ENCODE results near the gene MMP10.

MMP10 gene

GRCh38 chr11:102793677-102794290, 13.4 kb upstream of the MMP10 start:
- Mint-ChIP-seq H3K27me3 (peaks cover 7% of the 10 kb centered on the region), H3K9me3 (no peaks in the 10 kb centered on the region), H3K27ac (peak overlapping the region; percentile 89 to 90), H3K4me1 (peaks cover 8% of the 10 kb centered on the region), H3K4me3 (no peak overlapping the region)
- no peak for ATAC-seq
- no peak for DNase-seq

GRCh38 chr11:102792604-102793003, 12.2 kb upstream of the MMP10 start:
- DNase-seq (no peak), ATAC-seq (no peak)
- H3K27me3 Mint-ChIP-seq, result peaks cover 7% of the 10 kb centered on the region
- no peak overlapping the region for H3K4me3 Mint-ChIP-seq
- no peaks in the 10 kb centered on the region for H3K9me3 Mint-ChIP-seq
- H3K27ac Mint-ChIP-seq, result no peak overlapping the region
- H3K4me1 Mint-ChIP-seq, result peaks cover 8% of the 10 kb centered on the region

GRCh38 chr11:102791271-102792036, 11.0 kb upstream of the MMP10 start:
- Mint-ChIP-seq H3K27me3 (peaks cover 7% of the 10 kb centered on the region), H3K9me3 (no peaks in the 10 kb centered on the region), H3K4me1 (peaks cover 8% of the 10 kb centered on the region), H3K4me3 (no peak overlapping the region), H3K27ac (no peak overlapping the region)
- DNase-seq, result no peak
- ATAC-seq, result no peak

GRCh38 chr11:102788334-102788995, 8.0 kb upstream of the MMP10 start:
- no peak overlapping the region for H3K27ac Mint-ChIP-seq
- no peak overlapping the region for H3K4me3 Mint-ChIP-seq
- no peak for ATAC-seq
- H3K9me3 Mint-ChIP-seq, result no peaks in the 10 kb centered on the region
- H3K27me3 Mint-ChIP-seq, result peaks cover 7% of the 10 kb centered on the region
- no peaks in the 10 kb centered on the region for H3K4me1 Mint-ChIP-seq
- no peak for DNase-seq

GRCh38 chr11:102784380-102784779, 4.0 kb upstream of the MMP10 start:
- no peak for ATAC-seq

GRCh38 chr11:102783720-102784119, 3.3 kb upstream of the MMP10 start:
- DNase-seq (no peak), ATAC-seq (no peak)
- Mint-ChIP-seq H3K4me3 (no peak overlapping the region), H3K27ac (no peak overlapping the region), H3K4me1 (no peaks in the 10 kb centered on the region), H3K27me3 (peaks cover 15% of the 10 kb centered on the region), H3K9me3 (no peaks in the 10 kb centered on the region)

More at GRCh38 chr11:102784380-102784779, 4.0 kb upstream of the MMP10 start:
- DNase-seq, result no peak
- H3K9me3 Mint-ChIP-seq, result no peaks in the 10 kb centered on the region
- no peak overlapping the region for H3K27ac Mint-ChIP-seq
- no peaks in the 10 kb centered on the region for H3K4me1 Mint-ChIP-seq
- peaks cover 19% of the 10 kb centered on the region for H3K27me3 Mint-ChIP-seq
- no peak overlapping the region for H3K4me3 Mint-ChIP-seq

- H3K9me3 Mint-ChIP-seq, result no peaks in the 10 kb centered on the region
- DNase-seq (no peak), ATAC-seq (no peak)
- H3K27ac Mint-ChIP-seq, result no peak overlapping the region
- H3K4me1 Mint-ChIP-seq, result no peaks in the 10 kb centered on the region
- H3K4me3 Mint-ChIP-seq, result no peak overlapping the region
- peaks cover 15% of the 10 kb centered on the region for H3K27me3 Mint-ChIP-seq
Measured at GRCh38 chr11:102783016-102783415, 2.6 kb upstream of the MMP10 start.

GRCh38 chr11:102781676-102782075, 1.2 kb upstream of the MMP10 start:
- Mint-ChIP-seq H3K4me3 (no peak overlapping the region), H3K9me3 (no peaks in the 10 kb centered on the region), H3K4me1 (no peaks in the 10 kb centered on the region), H3K27ac (no peak overlapping the region), H3K27me3 (peaks cover 15% of the 10 kb centered on the region)
- ATAC-seq (no peak), DNase-seq (no peak)

- peaks cover 17% of the 10 kb centered on the region for H3K27me3 Mint-ChIP-seq
- H3K9me3 Mint-ChIP-seq, result no peaks in the 10 kb centered on the region
- no peak overlapping the region for H3K4me3 Mint-ChIP-seq
- no peak overlapping the region for H3K27ac Mint-ChIP-seq
- DNase-seq, result no peak
- ATAC-seq, result no peak
- no peaks in the 10 kb centered on the region for H3K4me1 Mint-ChIP-seq
Measured at GRCh38 chr11:102776454-102776853, 4.0 kb downstream of the MMP10 start.

GRCh38 chr11:102773386-102773785, 7.0 kb downstream of the MMP10 start:
- H3K27me3 Mint-ChIP-seq, result peaks cover 32% of the 10 kb centered on the region
- DNase-seq (no peak), ATAC-seq (no peak)
- no peaks in the 10 kb centered on the region for H3K4me1 Mint-ChIP-seq
- no peak overlapping the region for H3K4me3 Mint-ChIP-seq
- no peaks in the 10 kb centered on the region for H3K9me3 Mint-ChIP-seq
- H3K27ac Mint-ChIP-seq, result no peak overlapping the region

GRCh38 chr11:102771351-102771750, 9.1 kb downstream of the MMP10 start:
- ATAC-seq, result no peak
- H3K27ac Mint-ChIP-seq, result no peak overlapping the region
- peaks cover 41% of the 10 kb centered on the region for H3K27me3 Mint-ChIP-seq
- H3K9me3 Mint-ChIP-seq, result no peaks in the 10 kb centered on the region
- no peak overlapping the region for H3K4me3 Mint-ChIP-seq
- H3K4me1 Mint-ChIP-seq, result no peaks in the 10 kb centered on the region
- no peak for DNase-seq

- H3K27me3 Mint-ChIP-seq, result peaks cover 41% of the 10 kb centered on the region
- no peaks in the 10 kb centered on the region for H3K9me3 Mint-ChIP-seq
- DNase-seq (no peak), ATAC-seq (no peak)
- no peaks in the 10 kb centered on the region for H3K4me1 Mint-ChIP-seq
- no peak overlapping the region for H3K27ac Mint-ChIP-seq
- no peak overlapping the region for H3K4me3 Mint-ChIP-seq
Measured at GRCh38 chr11:102770191-102770590, 10.2 kb downstream of the MMP10 start.

- no peak for ATAC-seq
- no peak for DNase-seq
- Mint-ChIP-seq H3K9me3 (no peaks in the 10 kb centered on the region), H3K27ac (no peak overlapping the region), H3K4me3 (no peak overlapping the region), H3K27me3 (peaks cover 34% of the 10 kb centered on the region), H3K4me1 (no peaks in the 10 kb centered on the region)
Measured at GRCh38 chr11:102767800-102768199, 12.6 kb downstream of the MMP10 start.

- H3K9me3 Mint-ChIP-seq, result no peaks in the 10 kb centered on the region
- H3K27me3 Mint-ChIP-seq, result peaks cover 17% of the 10 kb centered on the region
- no peak overlapping the region for H3K27ac Mint-ChIP-seq
- DNase-seq (no peak), ATAC-seq (peak; percentile 19)
- H3K4me1 Mint-ChIP-seq, result no peaks in the 10 kb centered on the region
- no peak overlapping the region for H3K4me3 Mint-ChIP-seq
Measured at GRCh38 chr11:102763440-102763839, 17.0 kb downstream of the MMP10 start.

- Mint-ChIP-seq H3K4me1 (no peaks in the 10 kb centered on the region), H3K27me3 (peaks cover 18% of the 10 kb centered on the region), H3K27ac (no peak overlapping the region), H3K4me3 (no peak overlapping the region), H3K9me3 (no peaks in the 10 kb centered on the region)
- ATAC-seq (no peak), DNase-seq (no peak)
Measured at GRCh38 chr11:102762361-102762767, 18.1 kb downstream of the MMP10 start.

GRCh38 chr11:102761646-102762238, 18.7 kb downstream of the MMP10 start:
- DNase-seq (no peak), ATAC-seq (no peak)
- Mint-ChIP-seq H3K4me3 (no peak overlapping the region), H3K27ac (peak overlapping the region in 1 of 2 donors; percentile 4), H3K27me3 (peaks cover 24% of the 10 kb centered on the region), H3K4me1 (no peaks in the 10 kb centered on the region), H3K9me3 (no peaks in the 10 kb centered on the region)
